ENCODE data around the gene ACO2. TPM values are rescaled to one million over a fixed set of nuclear protein-coding genes. Genes with fewer than 3 reads are reported as not detected.

The ACO2 gene
- total and polyA plus RNA-seq, 2 of the 8 experiments (the other 6 are each of a cell fraction or from before 2014, with no cell fraction given): 52.8 to 75.4 TPM

GRCh38 chr22:41538583-41538982 is 69.7 kb downstream of the ACO2 start:
- ChIA-PET POLR2A (ENCODE audit: partially characterized antibody) (interaction anchor here (0.6 to 1.3 kb wide), 3 partner anchors 12 to 68 kb away, joined by 3 to 4 read pairs (median 4); no protein-coding TSS in a partner anchor), CTCF (ENCODE audit: partially characterized antibody) (interaction anchor here (0.6 to 2.0 kb wide), 5 partner anchors 11 to 1121 kb away, joined by 3 to 7 read pairs (median 3); no protein-coding TSS in a partner anchor)
- Histone ChIP-seq H3K4ac (replicated peaks; ENCODE audit: insufficient read length, low read depth, low read length) (no peak overlapping the region), H2BK120ac (replicated peaks; ENCODE audit: low read depth, low read length) (no peak overlapping the region), H3K27ac (ENCODE audit: low read depth, low read length) (no peak overlapping the region), H3K18ac (ENCODE audit: extremely low read depth, low read length) (no peak overlapping the region), H2AK5ac (ENCODE audit: low read depth, low read length) (no peak overlapping the region), H3K23ac (ENCODE audit: insufficient read length) (no peak overlapping the region), H3K4me2 (ENCODE audit: insufficient read depth in 1 of 2, low read depth in 2 of 2, low read length in 2 of 2) (no peak overlapping the region), H3K9me3 (ENCODE audit: insufficient read depth in 2 of 2, low read depth in 1 of 2, low read length in 1 of 2) (no peaks in the 10 kb centered on the region), H4K8ac (ENCODE audit: extremely low read depth, insufficient read depth, low read length) (no peak overlapping the region), H3K23me2 (ENCODE audit: low read depth, low read length) (0 out of 2 replicates have a peak, but pooled peaks cover 1% of the 10 kb centered on the region), H2AFZ (ENCODE audit: low read length) (no peak overlapping the region), H4K20me1 (replicated peaks in 1 of 2; ENCODE audit: control insufficient read depth in 1 of 2, insufficient read depth in 2 of 2, low read length in 2 of 2) (peaks cover under 1 to 16% of the 10 kb centered on the region in 2 experiments), H2BK5ac (ENCODE audit: low read depth, low read length) (no peak overlapping the region), H3K9ac (replicated peaks in 1 of 4; ENCODE audit: extremely low read depth in 1 of 4, low read depth in 3 of 4, low read length in 3 of 4) (no peak overlapping the region), H3K14ac (ENCODE audit: insufficient read length) (no peak overlapping the region), H2BK20ac (ENCODE audit: low read length) (no peak overlapping the region), H3K27me3 (replicated peaks in 1 of 4; ENCODE audit: control insufficient read depth in 3 of 4, extremely low read depth in 1 of 4, insufficient read depth in 3 of 4, low read length in 3 of 4) (no peaks in the 10 kb centered on the region), H2BK15ac (ENCODE audit: low read length) (no peak overlapping the region), H3K4me1 (replicated peaks in 1 of 4; ENCODE audit: control insufficient read depth in 3 of 4, insufficient read depth in 4 of 4, low read length in 3 of 4) (peaks cover 0 to 5% (median 3%) of the 10 kb centered on the region in 4 experiments; a peak in 5 of 7 replicates), H4K91ac (replicated peaks; ENCODE audit: insufficient read length, low read length) (no peak overlapping the region), H3K79me1 (ENCODE audit: low read depth, low read length) (peaks cover 12% of the 10 kb centered on the region), H3K4me3 (ENCODE audit: extremely low read depth in 1 of 4, insufficient read depth in 2 of 4, low read depth in 3 of 4, low read length in 4 of 4) (no peak overlapping the region), H3K56ac (replicated peaks; ENCODE audit: insufficient read length, low read depth, low read length) (no peak overlapping the region), H2BK12ac (ENCODE audit: low read depth, low read length) (no peak overlapping the region), H4K5ac (ENCODE audit: insufficient read length, low read depth, low read length) (no peak overlapping the region), H3K36me3 (ENCODE audit: control insufficient read depth in 2 of 4, insufficient read depth in 4 of 4, low read length in 3 of 4) (peaks cover 0 to 11% (median 3%) of the 10 kb centered on the region in 4 experiments; a peak in 3 of 8 replicates), H3K79me2 (ENCODE audit: control insufficient read depth in 1 of 2, insufficient read depth in 2 of 2, low read length in 2 of 2) (peaks cover 0 to 38% of the 10 kb centered on the region in 2 experiments; a peak in 3 of 4 replicates)
- DNase-seq (ENCODE audit: low read depth in 1 of 2, low spot score in 2 of 2) (no peak), FAIRE-seq (no peak)
- WGBS, 2 experiments (ENCODE audit: extremely low coverage in 1 of 2, insufficient coverage in 1 of 2, insufficient read length in 1 of 2, insufficient replicate concordance in 2 of 2, low coverage in 1 of 2, low lambda C conversion rate in 2 of 2, missing lambda C conversion rate in 1 of 2): 91% methylated on average over 8 of the region's 8 CpGs; no CpG with 5 or more reads in 1 of the 2 experiments
- TF ChIP-seq EZH2 (IDR thresholded peaks at IDR 0.05; ENCODE audit: low read depth, low read length, severe bottlenecking): no peak
- no peak for TF ChIP-seq SP1 (IDR thresholded peaks at IDR 0.05; ENCODE audit: low read depth, low read length)
- TF ChIP-seq RNF2 (IDR thresholded peaks at IDR 0.05; ENCODE audit: borderline replicate concordance, low read depth, low read length, missing control alignments, poor library complexity, severe bottlenecking): no peak
- TF ChIP-seq RBBP5 (IDR thresholded peaks at IDR 0.05; ENCODE audit: borderline replicate concordance, low read depth, low read length): no peak
- TF ChIP-seq SUZ12 (IDR thresholded peaks at IDR 0.05; ENCODE audit: low read length): no peak
- no peak for TF ChIP-seq MAFK (IDR thresholded peaks at IDR 0.05; ENCODE audit: low read depth, low read length)
- TF ChIP-seq USF2 (IDR thresholded peaks at IDR 0.05; ENCODE audit: low read length): no peak

Measured in H1 (cell line).